Upper lobe of left lung (tissue), 4 donors: ENCODE measurements around the gene DLG2.

Experiments
- CTCF ChIP-seq, 6 experiments: fragments of 450-650 bp in 4 of 6; fragments of 200-600 bp in 2 of 6; sonication (generic) in 2 of 6; IDR thresholded peaks; one replicate each; pipeline ENCODE4 v1.5.1; 2016 to 2019; ENCODE audit warnings: antibody characterized with exemption in 6 of 6
- EP300 ChIP-seq, 4 donors: sonication (generic); formaldehyde crosslinking; IDR thresholded peaks; one replicate each; pipeline ENCODE4 v1.5.1; 2017; ENCODE audit warnings: antibody characterized with exemption in 4 of 4, control low read depth in 2 of 4
- POLR2A ChIP-seq, 4 donors: fragments of 450-650 bp; IDR thresholded peaks; one replicate each; pipeline ENCODE4 v1.5.1; 2016 to 2017; ENCODE audit warnings: antibody characterized with exemption in 4 of 4, mild to moderate bottlenecking in 2 of 4
- POLR2AphosphoS5 ChIP-seq, 2 donors: sonication (generic); formaldehyde crosslinking; IDR thresholded peaks; one replicate each; pipeline ENCODE4 v1.5.1; 2017; ENCODE audit warnings: antibody characterized with exemption in 2 of 2

GRCh38 chr11:84536456-84536855, 1090.7 kb downstream of the DLG2 start:
- TF ChIP-seq CTCF (IDR thresholded peaks at IDR 0.05) (no peak), POLR2A (IDR thresholded peaks at IDR 0.05) (no peak), EP300 (IDR thresholded peaks at IDR 0.05) (no peak), POLR2AphosphoS5 (IDR thresholded peaks at IDR 0.05) (no peak)
